ENCODE measurements around the gene KAT14. TPM values are rescaled to one million over a fixed set of nuclear protein-coding genes. Genes with fewer than 3 reads are reported as not detected.
"Not testable (repeated sequence)": the region's sequence is repeated elsewhere in the genome, so short reads cannot be mapped to it uniquely, and the experiment has no call there.

KAT14 gene
- total RNA-seq, 1 donor, result 17.4 TPM

DNA sequence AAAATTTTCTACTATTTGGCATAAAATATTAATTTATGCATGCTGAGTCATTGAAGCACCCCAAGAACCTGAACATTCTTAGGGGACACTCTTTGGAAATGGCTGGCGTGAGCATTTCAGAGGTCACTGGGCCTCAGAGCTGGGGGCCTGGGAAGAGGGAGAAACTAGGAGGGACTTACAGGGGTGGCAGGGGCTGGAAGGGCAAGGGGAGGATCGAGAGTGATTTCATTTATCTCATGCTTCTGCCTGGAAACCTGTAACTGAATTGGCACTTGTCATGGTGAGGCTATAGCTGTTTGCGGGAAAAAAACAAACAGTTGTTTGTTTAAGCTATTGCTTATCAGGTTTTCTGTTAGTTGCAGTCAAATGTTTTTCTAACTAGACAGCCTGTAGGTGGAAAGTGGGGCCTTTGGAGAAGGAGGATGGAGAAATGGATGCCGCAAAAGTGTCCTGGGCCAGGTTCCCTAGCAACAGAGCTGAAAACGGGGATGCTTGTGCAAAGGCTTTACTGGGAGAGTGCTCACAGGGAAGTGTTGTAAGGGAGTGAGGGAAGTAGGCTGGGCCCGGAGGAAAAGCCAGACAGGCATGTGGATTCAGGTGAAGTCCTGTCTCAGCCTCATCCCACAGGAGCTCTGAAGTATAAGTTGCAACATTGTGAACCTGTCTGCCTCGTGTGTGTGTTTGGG lies 36.4 kb upstream of the KAT14 start:
- Histone ChIP-seq H3K27me3 (ENCODE audit: insufficient read depth, low read length) (no peaks in the 10 kb centered on the region), H2AFZ (ENCODE audit: low read length) (no peak overlapping the region), H4K20me1 (ENCODE audit: insufficient read depth, low read length) (no peaks in the 10 kb centered on the region), H3K4me3 (ENCODE audit: insufficient read depth, low read length) (no peak overlapping the region), H3K36me3 (ENCODE audit: insufficient read depth, low read length) (no peaks in the 10 kb centered on the region), H3K4me1 (ENCODE audit: insufficient read depth, low read length) (no peaks in the 10 kb centered on the region), H3K9me3 (ENCODE audit: low read depth, low read length) (no peaks in the 10 kb centered on the region), H3K27ac (ENCODE audit: low read depth, low read length) (no peak overlapping the region), H3K79me2 (ENCODE audit: insufficient read depth, low read length) (no peaks in the 10 kb centered on the region), H3K4me2 (ENCODE audit: insufficient read depth, low read length) (no peak overlapping the region)
- TF ChIP-seq, protein P1, sequence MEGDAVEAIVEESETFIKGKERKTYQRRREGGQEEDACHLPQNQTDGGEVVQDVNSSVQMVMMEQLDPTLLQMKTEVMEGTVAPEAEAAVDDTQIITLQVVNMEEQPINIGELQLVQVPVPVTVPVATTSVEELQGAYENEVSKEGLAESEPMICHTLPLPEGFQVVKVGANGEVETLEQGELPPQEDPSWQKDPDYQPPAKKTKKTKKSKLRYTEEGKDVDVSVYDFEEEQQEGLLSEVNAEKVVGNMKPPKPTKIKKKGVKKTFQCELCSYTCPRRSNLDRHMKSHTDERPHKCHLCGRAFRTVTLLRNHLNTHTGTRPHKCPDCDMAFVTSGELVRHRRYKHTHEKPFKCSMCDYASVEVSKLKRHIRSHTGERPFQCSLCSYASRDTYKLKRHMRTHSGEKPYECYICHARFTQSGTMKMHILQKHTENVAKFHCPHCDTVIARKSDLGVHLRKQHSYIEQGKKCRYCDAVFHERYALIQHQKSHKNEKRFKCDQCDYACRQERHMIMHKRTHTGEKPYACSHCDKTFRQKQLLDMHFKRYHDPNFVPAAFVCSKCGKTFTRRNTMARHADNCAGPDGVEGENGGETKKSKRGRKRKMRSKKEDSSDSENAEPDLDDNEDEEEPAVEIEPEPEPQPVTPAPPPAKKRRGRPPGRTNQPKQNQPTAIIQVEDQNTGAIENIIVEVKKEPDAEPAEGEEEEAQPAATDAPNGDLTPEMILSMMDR (IDR thresholded peaks at IDR 0.05; ENCODE audit: extremely low read depth, low read depth, low read length), result no peak
- DNase-seq (ENCODE audit: insufficient read length, low spot score, missing footprints), result no peak

DNA sequence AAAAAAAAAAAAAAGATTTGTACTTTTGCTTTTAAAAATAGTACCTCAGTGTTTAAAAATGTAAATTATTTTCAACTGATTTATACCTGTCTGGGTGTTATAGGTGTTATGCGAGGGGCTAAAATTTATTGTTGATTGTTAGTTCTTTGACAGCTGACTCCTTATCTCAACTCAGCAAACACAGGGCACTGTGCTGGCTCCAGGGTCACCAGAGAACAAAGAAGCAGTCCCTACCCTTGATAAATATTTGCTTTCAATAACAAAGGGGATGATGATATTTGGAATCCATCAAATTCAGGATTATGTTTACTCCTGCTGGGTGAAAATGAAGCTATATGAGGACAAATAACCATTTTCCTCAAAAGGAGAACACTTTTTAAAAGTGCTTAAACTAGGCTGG lies 34.2 kb upstream of the KAT14 start:
- no peak for DNase-seq (ENCODE audit: insufficient read length, low spot score, missing footprints)
- no peaks in the 10 kb centered on the region for H3K27me3 ChIP-seq (ENCODE audit: insufficient read depth, low read length)
- H3K79me2 ChIP-seq (ENCODE audit: insufficient read depth, low read length), result no peaks in the 10 kb centered on the region
- H3K36me3 ChIP-seq (ENCODE audit: insufficient read depth, low read length), result no peaks in the 10 kb centered on the region
- no peaks in the 10 kb centered on the region for H3K4me1 ChIP-seq (ENCODE audit: insufficient read depth, low read length)
- no peaks in the 10 kb centered on the region for H4K20me1 ChIP-seq (ENCODE audit: insufficient read depth, low read length)
- H3K27ac ChIP-seq (ENCODE audit: low read depth, low read length), result no peak overlapping the region
- H2AFZ ChIP-seq (ENCODE audit: low read length), result no peak overlapping the region
- no peak overlapping the region for H3K4me3 ChIP-seq (ENCODE audit: insufficient read depth, low read length)
- TF ChIP-seq, protein P1 (IDR thresholded peaks at IDR 0.05; ENCODE audit: extremely low read depth, low read depth, low read length), result no peak
- no peak overlapping the region for H3K4me2 ChIP-seq (ENCODE audit: insufficient read depth, low read length)
- no peaks in the 10 kb centered on the region for H3K9me3 ChIP-seq (ENCODE audit: low read depth, low read length)

DNA sequence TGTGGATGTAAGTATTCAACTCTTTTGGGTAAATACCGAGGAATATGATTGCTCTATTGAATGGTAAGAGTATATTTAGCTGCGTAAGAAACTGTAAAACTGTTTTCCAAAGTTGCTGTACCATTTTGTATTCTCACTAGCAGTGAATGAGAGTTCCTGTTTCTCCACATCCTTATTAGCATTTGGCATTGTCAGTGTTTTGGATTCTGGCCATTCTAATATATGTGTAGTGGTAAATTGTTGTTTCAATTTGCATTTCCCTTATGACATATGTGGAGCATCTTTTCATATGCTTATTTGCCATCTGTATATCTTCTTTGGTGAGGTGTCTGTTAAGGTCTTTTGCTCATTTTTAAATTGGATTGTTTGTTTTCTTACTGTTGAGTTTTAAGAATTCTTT lies 29.3 kb upstream of the KAT14 start:
- TF ChIP-seq, protein P1 (IDR thresholded peaks at IDR 0.05; ENCODE audit: extremely low read depth, low read depth, low read length), result no peak
- no peak overlapping the region for H3K4me2 ChIP-seq (ENCODE audit: insufficient read depth, low read length)

DNA sequence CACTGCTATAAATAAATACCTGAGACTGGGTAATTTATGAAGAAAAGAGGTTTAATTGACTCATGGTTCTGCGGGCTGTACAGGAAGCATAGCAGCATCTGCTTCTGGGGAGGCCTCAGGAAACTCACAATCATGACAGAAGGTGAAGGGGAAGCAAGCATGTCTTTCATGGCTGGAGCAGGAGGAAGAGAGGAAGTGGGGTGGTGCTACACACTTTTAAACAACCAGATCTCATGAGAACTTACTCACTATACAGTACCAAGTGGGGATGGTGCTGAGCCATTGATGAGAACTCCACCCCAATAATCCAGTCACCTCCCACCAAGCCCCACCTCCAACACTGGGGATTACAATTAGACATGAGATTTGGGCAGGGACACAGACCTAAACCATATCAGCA lies 9.1 kb upstream of the KAT14 start:
- not testable (repeated sequence) for H3K4me1 ChIP-seq (ENCODE audit: insufficient read depth, low read length); DNase-seq (ENCODE audit: insufficient read length, low spot score, missing footprints); H3K27ac ChIP-seq (ENCODE audit: low read depth, low read length)

More for the DNA sequence above, 29.3 kb upstream of the KAT14 start:
- Histone ChIP-seq H4K20me1 (ENCODE audit: insufficient read depth, low read length) (no peaks in the 10 kb centered on the region), H3K4me1 (ENCODE audit: insufficient read depth, low read length) (no peaks in the 10 kb centered on the region), H3K79me2 (ENCODE audit: insufficient read depth, low read length) (no peaks in the 10 kb centered on the region), H3K9me3 (ENCODE audit: low read depth, low read length) (no peaks in the 10 kb centered on the region), H3K27ac (ENCODE audit: low read depth, low read length) (no peak overlapping the region), H3K36me3 (ENCODE audit: insufficient read depth, low read length) (no peaks in the 10 kb centered on the region), H3K4me3 (ENCODE audit: insufficient read depth, low read length) (no peak overlapping the region), H2AFZ (ENCODE audit: low read length) (no peak overlapping the region), H3K27me3 (ENCODE audit: insufficient read depth, low read length) (no peaks in the 10 kb centered on the region)
- no peak for DNase-seq (ENCODE audit: insufficient read length, low spot score, missing footprints)

More for the DNA sequence above, 9.1 kb upstream of the KAT14 start:
- H3K36me3 ChIP-seq (ENCODE audit: insufficient read depth, low read length); H3K4me2 ChIP-seq (ENCODE audit: insufficient read depth, low read length); H3K27me3 ChIP-seq (ENCODE audit: insufficient read depth, low read length); H3K79me2 ChIP-seq (ENCODE audit: insufficient read depth, low read length); H3K9me3 ChIP-seq (ENCODE audit: low read depth, low read length); H4K20me1 ChIP-seq (ENCODE audit: insufficient read depth, low read length); H3K4me3 ChIP-seq (ENCODE audit: insufficient read depth, low read length); H2AFZ ChIP-seq (ENCODE audit: low read length): not testable (repeated sequence)
